Measurements from ENCODE around the gene SYNE3.

DNA sequence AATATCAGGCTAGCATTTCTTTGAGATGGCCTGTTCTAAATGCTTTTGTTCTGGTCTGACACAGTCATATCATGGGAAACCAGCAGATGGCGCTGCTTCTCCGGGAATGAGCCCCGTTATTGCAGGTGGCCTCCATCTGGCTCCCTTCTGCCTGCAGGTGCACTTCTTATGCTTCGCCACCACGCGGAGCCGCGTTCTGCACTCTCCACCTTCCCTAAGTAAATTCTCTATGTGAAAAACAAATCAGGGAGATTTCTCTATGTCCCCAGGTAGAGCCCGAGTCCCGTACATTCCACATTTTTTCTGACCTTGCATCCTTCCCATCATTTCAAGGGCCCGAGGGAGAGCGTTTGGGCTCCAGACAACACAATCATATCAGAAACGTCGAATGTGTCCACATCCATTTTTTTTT, 44.6 kb upstream of the SYNE3 start:
- TF ChIP-seq, protein P1, sequence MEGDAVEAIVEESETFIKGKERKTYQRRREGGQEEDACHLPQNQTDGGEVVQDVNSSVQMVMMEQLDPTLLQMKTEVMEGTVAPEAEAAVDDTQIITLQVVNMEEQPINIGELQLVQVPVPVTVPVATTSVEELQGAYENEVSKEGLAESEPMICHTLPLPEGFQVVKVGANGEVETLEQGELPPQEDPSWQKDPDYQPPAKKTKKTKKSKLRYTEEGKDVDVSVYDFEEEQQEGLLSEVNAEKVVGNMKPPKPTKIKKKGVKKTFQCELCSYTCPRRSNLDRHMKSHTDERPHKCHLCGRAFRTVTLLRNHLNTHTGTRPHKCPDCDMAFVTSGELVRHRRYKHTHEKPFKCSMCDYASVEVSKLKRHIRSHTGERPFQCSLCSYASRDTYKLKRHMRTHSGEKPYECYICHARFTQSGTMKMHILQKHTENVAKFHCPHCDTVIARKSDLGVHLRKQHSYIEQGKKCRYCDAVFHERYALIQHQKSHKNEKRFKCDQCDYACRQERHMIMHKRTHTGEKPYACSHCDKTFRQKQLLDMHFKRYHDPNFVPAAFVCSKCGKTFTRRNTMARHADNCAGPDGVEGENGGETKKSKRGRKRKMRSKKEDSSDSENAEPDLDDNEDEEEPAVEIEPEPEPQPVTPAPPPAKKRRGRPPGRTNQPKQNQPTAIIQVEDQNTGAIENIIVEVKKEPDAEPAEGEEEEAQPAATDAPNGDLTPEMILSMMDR (optimal IDR thresholded peaks at IDR 0.05 in 1 of 3, IDR thresholded peaks at IDR 0.05 in 1 of 3, conservative IDR thresholded peaks at IDR 0.05 in 1 of 3; ENCODE audit: extremely low read depth in 1 of 3, insufficient read depth in 2 of 3, low read length in 3 of 3), result peak; percentile 96 to 100 (median 99)
- TF ChIP-seq EZH2 (IDR thresholded peaks at IDR 0.05; ENCODE audit: low read length), result no peak
